Stimulated activated CD4-positive, alpha-beta T cell treated with anti-CD3 and anti-CD28 coated beads, Interleukin-15, amount 100 ng/mL, for 1 hour (primary cell): Measurements from ENCODE around the gene RNF20.
"Not testable (repeated sequence)": the region's sequence is repeated elsewhere in the genome, so short reads cannot be mapped to it uniquely, and the experiment has no call there.

Experiments used
- DNase-seq, 2 donors: peaks; one replicate each; pipeline ENCODE4 v3.0.0-alpha.2; 2020; ENCODE audit warnings: low read depth in 1 of 2, low spot score in 1 of 2

Gene RNF20

GRCh38 chr9:101586651-101587050 is 53.0 kb downstream of the RNF20 start:
- no peak for DNase-seq

GRCh38 chr9:101587332-101588043 is 53.8 kb downstream of the RNF20 start:
- DNase-seq, result no peak

- not testable (repeated sequence) for DNase-seq
These were observed 56.4 kb downstream of the RNF20 start for GRCh38 chr9:101590074-101590473.

GRCh38 chr9:101590901-101591300 is 57.2 kb downstream of the RNF20 start:
- DNase-seq, result no peak

- DNase-seq, result no peak
These were observed 58.3 kb downstream of the RNF20 start for GRCh38 chr9:101591787-101592446.

- no peak for DNase-seq
These were observed 59.1 kb downstream of the RNF20 start for GRCh38 chr9:101592788-101593187.

- DNase-seq, result no peak
These were observed 59.7 kb downstream of the RNF20 start for GRCh38 chr9:101593345-101593744.

GRCh38 chr9:101594796-101595195 is 61.1 kb downstream of the RNF20 start, which contains the start of gene PPP3R2:
TSS of gene PPP3R2 (minus strand) at chr9:101594969. CDS start at chr9:101594921, 48 bp downstream.
- no peak for DNase-seq

GRCh38 chr9:101601904-101602765 is 68.5 kb downstream of the RNF20 start:
- no peak for DNase-seq

GRCh38 chr9:101604296-101604695 is 70.6 kb downstream of the RNF20 start:
- DNase-seq, result no peak

- DNase-seq, result no peak
These were observed 71.9 kb downstream of the RNF20 start for GRCh38 chr9:101605547-101605946.
